AG04450 (cell line): ENCODE measurements around the gene NME2. TPM values are rescaled to one million over a fixed set of nuclear protein-coding genes. Genes with fewer than 3 reads are reported as not detected.

Experiments
- CTCF ChIA-PET: fragments of 300-600, 350-600 bp; formaldehyde crosslinking; extraction: SDS; loops from one replicate; lab custom pipeline; 2022; ENCODE audit warnings: antibody characterized with exemption, inconsistent platforms; lab: Charles Lee
- POLR2A ChIA-PET: fragments of 350-600 bp; formaldehyde crosslinking; extraction: SDS; loops from one replicate; lab custom pipeline; 2021; ENCODE audit warnings: antibody characterized with exemption, inconsistent platforms; lab: Yijun Ruan, JAX
- DNase-seq: peaks from one replicate; pipeline ENCODE4 v3.0.0-alpha.2; 2011; ENCODE audit warnings: low read depth, low spot score
- H3K27ac ChIP-seq: one replicate; pipeline ENCODE4 v1.5.1; 2012; ENCODE audit warnings: low read depth, low read length, control low read depth
- H3K27me3 ChIP-seq: one replicate; pipeline ENCODE4 v1.6.0; 2012; ENCODE audit warnings: low read length; ENCODE audit not compliant: control insufficient read depth, insufficient read depth
- H3K4me3 ChIP-seq: 2 replicates; pipeline ENCODE4 v1.5.1; 2011; ENCODE audit warnings: mild to moderate bottlenecking, low read depth, low read length, control low read depth
- H3K9me3 ChIP-seq: 2 replicates; pipeline ENCODE4 v1.5.1; 2012; ENCODE audit warnings: low read length; ENCODE audit not compliant: control insufficient read depth, insufficient read depth
- CTCF ChIP-seq: IDR thresholded peaks from 2 replicates; pipeline ENCODE4 v1.5.1; 2011; ENCODE audit warnings: low read depth, low read length, control low read depth, inconsistent platforms
- polyA plus RNA-seq: library from polyadenylated mRNA; depleted of rRNA; stranded (reverse); fragments of >200 nt; gene quantifications from 2 replicates; pipeline ENCODE4 v1.2.3, GENCODE V29; 2011

The NME2 gene
- polyA plus RNA-seq, 1 experiment, result 823 TPM

GRCh38 chr17:51197754-51198153 is 31.5 kb downstream of the NME2 start:
- Histone ChIP-seq H3K27ac (no peak overlapping the region), H3K4me3 (no peak overlapping the region), H3K9me3 (no peaks in the 10 kb centered on the region), H3K27me3 (no peaks in the 10 kb centered on the region)
- DNase-seq, result no peak
- CTCF ChIA-PET, result no interaction called here
- no peak for TF ChIP-seq CTCF
- POLR2A ChIA-PET, result no interaction called here

GRCh38 chr17:51200295-51200694 is 34.1 kb downstream of the NME2 start:
- DNase-seq, result no peak
- ChIA-PET POLR2A (interaction anchor here (0.6 kb wide), 1 partner anchor 8 kb away, joined by 7 read pairs; no protein-coding TSS in a partner anchor), CTCF (interaction anchor here (0.6 kb wide), 1 partner anchor 35 kb away, joined by 3 read pairs; no protein-coding TSS in a partner anchor)
- H3K9me3 ChIP-seq, result no peaks in the 10 kb centered on the region
- no peak overlapping the region for H3K4me3 ChIP-seq
- no peaks in the 10 kb centered on the region for H3K27me3 ChIP-seq
- H3K27ac ChIP-seq, result peak overlapping the region; percentile 21
- no peak for TF ChIP-seq CTCF

- no peaks in the 10 kb centered on the region for H3K9me3 ChIP-seq
- no peaks in the 10 kb centered on the region for H3K27me3 ChIP-seq
- ChIA-PET POLR2A (interaction anchor here (0.6 kb wide), 1 partner anchor 9 kb away, joined by 7 read pairs; no protein-coding TSS in a partner anchor), CTCF (no interaction called here)
- no peak for TF ChIP-seq CTCF
- H3K4me3 ChIP-seq, result no peak overlapping the region
- no peak for DNase-seq
- H3K27ac ChIP-seq, result no peak overlapping the region
Observed at GRCh38 chr17:51200846-51201245, 34.6 kb downstream of the NME2 start.

- ChIA-PET CTCF (no interaction called here), POLR2A (no interaction called here)
- Histone ChIP-seq H3K9me3 (no peaks in the 10 kb centered on the region), H3K27ac (no peak overlapping the region), H3K4me3 (no peak overlapping the region), H3K27me3 (no peaks in the 10 kb centered on the region)
- TF ChIP-seq CTCF, result no peak
- no peak for DNase-seq
Observed at GRCh38 chr17:51203838-51204237, 37.6 kb downstream of the NME2 start.

GRCh38 chr17:51214920-51215319 is 48.7 kb downstream of the NME2 start:
- H3K9me3 ChIP-seq, result no peaks in the 10 kb centered on the region
- H3K27me3 ChIP-seq, result no peaks in the 10 kb centered on the region
- no peak overlapping the region for H3K27ac ChIP-seq
- ChIA-PET CTCF (no interaction called here), POLR2A (no interaction called here)
- no peak overlapping the region for H3K4me3 ChIP-seq
- DNase-seq, result no peak
- no peak for TF ChIP-seq CTCF
